NB4 (cell line): ENCODE data around the gene POFUT2.

ENCODE experiments used
- DNase-seq: peaks from one replicate; pipeline ENCODE4 v3.0.0; 2010; ENCODE audit warnings: low read depth
- H3K4me3 ChIP-seq: one replicate; pipeline ENCODE4 v1.5.1; 2011; ENCODE audit warnings: mild to moderate bottlenecking, low read depth, low read length, moderate library complexity
- CTCF ChIP-seq: IDR thresholded peaks from one replicate; pipeline ENCODE4 v1.5.1; 2012; ENCODE audit warnings: low read depth, low read length
- MAX ChIP-seq: IDR thresholded peaks from 2 replicates; pipeline ENCODE4 v1.6.1; 2011; ENCODE audit warnings: low read depth, low read length
- MYC ChIP-seq: IDR thresholded peaks from 2 replicates; pipeline ENCODE4 v1.6.1; 2011; ENCODE audit warnings: low read depth, low read length
- POLR2A ChIP-seq: IDR thresholded peaks from 2 replicates; pipeline ENCODE4 v1.6.1; 2011; ENCODE audit warnings: mild to moderate bottlenecking; ENCODE audit not compliant: insufficient read length; ENCODE audit errors: extremely low read depth

POFUT2 gene

GRCh38 chr21:45300786-45301520 is 13.3 kb upstream of the POFUT2 start:
- TF ChIP-seq MAX (no peak), MYC (no peak), CTCF (no peak), POLR2A (no peak)
- DNase-seq, result no peak
- H3K4me3 ChIP-seq, result no peak overlapping the region

DNA sequence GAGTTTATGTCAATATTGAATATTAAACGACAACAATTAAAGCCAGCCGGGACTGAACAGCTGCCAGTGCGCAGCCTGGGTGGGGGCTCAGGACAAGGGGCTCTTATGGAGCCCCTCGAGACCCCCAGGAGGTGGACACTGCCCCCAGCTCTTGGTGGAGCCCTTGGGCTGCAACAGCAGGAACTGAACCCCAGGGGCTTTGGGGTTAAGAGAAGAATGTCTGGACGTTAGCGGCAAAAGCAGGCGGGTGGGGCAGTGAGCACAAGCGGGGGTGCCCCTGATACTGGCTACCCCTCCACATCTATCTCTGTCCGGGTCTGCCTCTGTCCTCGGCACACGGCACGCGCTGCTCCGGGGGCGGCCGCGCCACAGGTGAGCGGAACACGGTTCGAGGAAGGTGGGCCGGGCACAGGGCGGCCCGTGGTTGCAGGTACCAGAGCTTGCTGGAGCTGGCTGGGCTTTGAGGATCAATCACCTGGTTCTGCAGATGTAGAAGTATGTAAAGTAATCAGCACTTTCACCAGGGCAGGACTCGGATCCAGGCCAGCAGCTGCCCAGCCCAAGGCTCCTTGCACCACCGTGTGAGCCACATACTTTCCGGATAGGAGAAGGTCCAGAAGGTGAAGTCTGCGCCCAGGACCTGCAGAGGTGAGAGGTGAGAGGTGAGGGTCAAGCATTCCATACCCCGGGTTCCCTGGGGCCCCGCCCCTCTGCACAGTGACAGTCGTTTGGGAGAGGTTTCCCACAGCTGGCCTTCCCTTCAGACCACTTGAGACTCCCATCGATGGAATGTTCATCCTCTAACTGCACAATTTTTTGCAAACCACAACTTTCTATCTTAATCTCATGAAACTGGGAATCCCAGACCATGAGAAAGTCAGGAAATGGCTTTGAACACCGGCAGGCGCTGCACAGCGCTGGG is 12.4 kb upstream of the POFUT2 start:
- no peak for DNase-seq
- H3K4me3 ChIP-seq, result no peak overlapping the region
- TF ChIP-seq MAX (no peak), CTCF (no peak), MYC (no peak), POLR2A (no peak)

- no peak overlapping the region for H3K4me3 ChIP-seq
- no peak for DNase-seq
- TF ChIP-seq CTCF, result no peak
- no peak for TF ChIP-seq MAX
- TF ChIP-seq POLR2A, result no peak
- TF ChIP-seq MYC, result no peak
Measured at GRCh38 chr21:45299026-45299863, 11.6 kb upstream of the POFUT2 start.

DNA sequence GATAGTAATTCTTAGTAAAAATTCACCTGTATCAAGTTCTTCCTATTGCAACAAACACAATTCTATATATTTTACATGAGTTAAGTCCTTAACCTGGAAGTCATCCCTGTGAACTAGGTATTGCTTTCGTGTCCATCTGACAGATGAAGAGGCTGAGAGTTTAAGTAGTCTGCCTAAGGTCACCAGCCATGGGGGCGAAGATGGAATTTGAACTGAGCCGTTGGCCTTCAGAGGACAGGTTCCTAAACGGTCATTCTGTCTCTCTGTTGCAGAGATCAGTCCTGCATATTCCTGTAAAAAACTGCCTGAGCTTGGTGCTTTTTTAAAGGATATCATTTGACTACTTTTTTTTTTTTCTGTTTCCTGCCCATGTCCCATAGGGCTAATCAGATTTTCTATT is 10.2 kb upstream of the POFUT2 start:
- TF ChIP-seq POLR2A, result no peak
- no peak for TF ChIP-seq CTCF
- TF ChIP-seq MYC, result no peak
- no peak for TF ChIP-seq MAX
- no peak overlapping the region for H3K4me3 ChIP-seq
- DNase-seq, result no peak

GRCh38 chr21:45297329-45297728 is 9.6 kb upstream of the POFUT2 start:
- H3K4me3 ChIP-seq, result no peak overlapping the region
- no peak for DNase-seq
- no peak for TF ChIP-seq MAX
- TF ChIP-seq CTCF, result no peak
- no peak for TF ChIP-seq MYC
- no peak for TF ChIP-seq POLR2A
